Cerebellar cortex (tissue), 1 donor: ENCODE results near the gene HBP1.
"Not testable (repeated sequence)": the region's sequence is repeated elsewhere in the genome, so short reads cannot be mapped to it uniquely, and the experiment has no call there.

ENCODE experiments used
- DNase-seq: peaks from one replicate; pipeline ENCODE4 v3.0.0-alpha.2; 2015; ENCODE audit warnings: low spot score

Gene HBP1

GRCh38 chr7:107168233-107169119 is at the start of gene HBP1:
HBP1 (plus strand) TSS chr7:107169003; CDS start chr7:107179894, 10,891 bp downstream.
- peak; percentile 100 for DNase-seq

- DNase-seq, result no peak
These were observed 49.3 kb upstream of the HBP1 start for GRCh38 chr7:107119376-107120105.

GRCh38 chr7:107122486-107122911 is 46.3 kb upstream of the HBP1 start:
- DNase-seq, result no peak

- no peak for DNase-seq
These were observed 45.4 kb upstream of the HBP1 start for GRCh38 chr7:107123392-107123791.

- no peak for DNase-seq
These were observed 43.3 kb upstream of the HBP1 start for GRCh38 chr7:107125475-107125874.

GRCh38 chr7:107128217-107128616 is 40.6 kb upstream of the HBP1 start:
- DNase-seq, result no peak

- DNase-seq, result no peak
These were observed 40.1 kb upstream of the HBP1 start for GRCh38 chr7:107128748-107129147.

GRCh38 chr7:107130487-107131220 is 38.1 kb upstream of the HBP1 start:
- DNase-seq, result no peak

GRCh38 chr7:107133396-107133795 is 35.4 kb upstream of the HBP1 start:
- DNase-seq, result peak; percentile 58

- DNase-seq, result peak; percentile 78
These were observed 29.9 kb upstream of the HBP1 start for GRCh38 chr7:107138696-107139420.

GRCh38 chr7:107143875-107144274 is 24.9 kb upstream of the HBP1 start:
- DNase-seq, result not testable (repeated sequence)

- no peak for DNase-seq
These were observed 23.6 kb upstream of the HBP1 start for GRCh38 chr7:107145067-107145838.

- peak; percentile 59 for DNase-seq
These were observed 21.1 kb upstream of the HBP1 start for GRCh38 chr7:107147464-107148393.

GRCh38 chr7:107148721-107149120 is 20.1 kb upstream of the HBP1 start:
- DNase-seq, result no peak

GRCh38 chr7:107149863-107150262 is 18.9 kb upstream of the HBP1 start:
- no peak for DNase-seq

GRCh38 chr7:107150375-107151073 is 18.3 kb upstream of the HBP1 start:
- peak; percentile 66 for DNase-seq

GRCh38 chr7:107151538-107151937 is 17.3 kb upstream of the HBP1 start:
- no peak for DNase-seq

- DNase-seq, result no peak
These were observed 16.8 kb upstream of the HBP1 start for GRCh38 chr7:107152011-107152410.

GRCh38 chr7:107154826-107155225 is 14.0 kb upstream of the HBP1 start:
- no peak for DNase-seq
